ENCODE measurements around the gene KSR2.

The KSR2 gene

DNA sequence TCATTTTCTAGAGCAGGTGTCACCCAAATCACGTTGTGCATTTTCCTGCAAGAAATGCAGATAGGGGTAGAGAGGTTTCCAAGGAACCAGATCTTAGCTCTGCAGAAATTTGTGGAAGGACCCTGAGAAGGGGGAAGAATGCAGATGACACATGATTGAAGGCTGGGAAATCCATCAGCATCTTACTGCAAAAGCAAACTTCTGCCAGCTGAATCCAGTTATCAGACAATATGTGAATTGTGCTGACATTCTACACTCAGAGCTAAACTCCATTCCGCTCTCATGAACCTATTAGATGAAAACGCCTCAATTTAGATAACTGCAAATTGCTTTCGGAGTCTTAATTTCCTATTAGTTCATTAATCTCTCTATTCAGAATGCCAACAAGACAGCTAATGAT, 396.0 kb downstream of the KSR2 start:
- no peak overlapping the region for H3K4me3 ChIP-seq
- H3K9me3 ChIP-seq (ENCODE audit: low read depth, low read length): no peaks in the 10 kb centered on the region
- no peak overlapping the region for H3K27ac ChIP-seq
- no peak overlapping the region for H3K9ac ChIP-seq (ENCODE audit: insufficient read length)
- DNase-seq (ENCODE audit: low read depth, low spot score): no peak
- no peaks in the 10 kb centered on the region for H3K36me3 ChIP-seq (ENCODE audit: insufficient read depth, low read length)
- TF ChIP-seq POLR2AphosphoS5 (IDR thresholded peaks at IDR 0.05; ENCODE audit: borderline replicate concordance, low read depth, low read length) (no peak), FOXP2 (optimal IDR thresholded peaks at IDR 0.05; ENCODE audit: control extremely low read depth, extremely low read length, insufficient read depth) (no peak)

DNA sequence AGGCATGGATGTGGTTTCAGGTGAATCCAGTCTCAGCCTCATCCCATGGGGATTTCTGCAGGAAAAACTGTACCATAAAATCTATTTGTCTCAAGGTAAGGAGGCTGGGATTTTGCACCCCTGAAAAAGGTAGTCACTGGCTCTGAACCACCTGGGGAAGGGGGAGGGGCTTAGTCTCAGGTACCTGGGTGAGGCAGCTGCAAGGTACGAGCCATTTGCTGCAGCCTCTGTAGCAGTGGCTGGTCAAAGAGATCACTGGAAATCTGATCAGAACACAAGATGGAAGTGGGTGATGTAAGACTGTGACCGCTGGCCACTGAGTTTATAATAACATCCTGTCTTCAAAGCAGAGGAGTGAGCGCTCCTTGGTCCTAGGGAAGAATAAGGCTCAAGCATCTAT, 397.5 kb downstream of the KSR2 start:
- no peak for DNase-seq (ENCODE audit: low read depth, low spot score)
- no peaks in the 10 kb centered on the region for H3K36me3 ChIP-seq (ENCODE audit: insufficient read depth, low read length)
- no peak overlapping the region for H3K9ac ChIP-seq (ENCODE audit: insufficient read length)
- no peak overlapping the region for H3K4me3 ChIP-seq
- TF ChIP-seq EZH2 (IDR thresholded peaks at IDR 0.05) (no peak), POLR2AphosphoS5 (IDR thresholded peaks at IDR 0.05; ENCODE audit: borderline replicate concordance, low read depth, low read length) (no peak), FOXP2 (optimal IDR thresholded peaks at IDR 0.05; ENCODE audit: control extremely low read depth, extremely low read length, insufficient read depth) (no peak)
- no peaks in the 10 kb centered on the region for H3K9me3 ChIP-seq (ENCODE audit: low read depth, low read length)
- no peak overlapping the region for H3K27ac ChIP-seq

DNA sequence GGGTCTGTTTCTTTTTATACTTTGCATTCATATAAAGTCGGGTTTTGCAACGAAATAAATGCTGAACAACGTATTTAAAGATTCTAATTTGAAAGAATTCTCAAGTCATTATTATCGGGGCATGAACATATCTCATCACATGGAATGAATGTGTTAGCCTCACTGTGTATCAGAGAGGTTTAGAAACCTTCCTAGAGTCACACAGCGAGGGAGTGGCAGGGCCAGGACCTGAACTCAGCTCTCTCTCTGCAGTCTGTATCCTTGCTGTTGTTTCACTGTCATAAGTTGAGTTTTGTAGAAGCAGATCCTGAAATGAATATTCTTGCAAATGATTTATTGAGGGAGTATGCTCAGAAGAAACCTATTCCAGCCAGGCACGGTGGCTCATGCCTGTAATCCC, 398.2 kb downstream of the KSR2 start:
- H3K9me3 ChIP-seq (ENCODE audit: low read depth, low read length): no peaks in the 10 kb centered on the region
- no peak overlapping the region for H3K27ac ChIP-seq
- TF ChIP-seq FOXP2 (optimal IDR thresholded peaks at IDR 0.05; ENCODE audit: control extremely low read depth, extremely low read length, insufficient read depth) (no peak), POLR2AphosphoS5 (IDR thresholded peaks at IDR 0.05; ENCODE audit: borderline replicate concordance, low read depth, low read length) (no peak), EZH2 (IDR thresholded peaks at IDR 0.05) (no peak)
- H3K4me3 ChIP-seq: no peak overlapping the region
- no peak for DNase-seq (ENCODE audit: low read depth, low spot score)
- H3K36me3 ChIP-seq (ENCODE audit: insufficient read depth, low read length): no peaks in the 10 kb centered on the region
- H3K9ac ChIP-seq (ENCODE audit: insufficient read length): no peak overlapping the region

DNA sequence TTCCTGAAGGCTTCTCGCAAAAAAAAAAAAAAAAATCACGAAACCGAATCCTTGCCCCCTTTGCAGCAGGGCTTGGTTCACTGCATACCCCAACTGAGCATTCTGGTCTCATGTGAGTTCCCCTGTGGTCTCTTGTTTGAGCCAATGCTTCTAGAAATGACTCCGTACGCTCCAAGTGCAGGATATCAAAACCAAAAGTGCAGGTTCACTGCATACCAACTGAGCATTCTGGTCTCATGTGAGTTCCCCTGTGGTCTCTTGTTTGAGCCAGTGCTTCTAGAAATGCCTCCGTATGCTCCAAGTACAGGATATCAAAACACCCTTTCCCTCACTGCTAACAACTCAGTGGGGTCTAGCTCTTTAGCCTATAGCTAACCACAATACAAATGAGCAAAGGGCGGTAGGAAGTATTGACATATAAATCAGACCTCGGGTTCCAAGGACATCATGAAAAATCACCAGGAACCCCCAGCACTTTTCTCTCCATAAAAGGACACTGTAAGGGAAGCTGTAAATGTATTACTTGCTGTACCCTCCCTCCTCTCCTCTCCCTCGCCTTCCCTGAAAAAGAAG, 401.1 kb downstream of the KSR2 start:
- H3K9ac ChIP-seq (ENCODE audit: insufficient read length): no peak overlapping the region
- no peak for DNase-seq (ENCODE audit: low read depth, low spot score)
- H3K36me3 ChIP-seq (ENCODE audit: insufficient read depth, low read length): no peaks in the 10 kb centered on the region
- no peak overlapping the region for H3K27ac ChIP-seq
- no peak overlapping the region for H3K4me3 ChIP-seq
- no peaks in the 10 kb centered on the region for H3K9me3 ChIP-seq (ENCODE audit: low read depth, low read length)
- no peak for TF ChIP-seq POLR2AphosphoS5 (IDR thresholded peaks at IDR 0.05; ENCODE audit: borderline replicate concordance, low read depth, low read length)
- TF ChIP-seq EZH2 (IDR thresholded peaks at IDR 0.05): no peak
- TF ChIP-seq FOXP2 (optimal IDR thresholded peaks at IDR 0.05; ENCODE audit: control extremely low read depth, extremely low read length, insufficient read depth): no peak

DNA sequence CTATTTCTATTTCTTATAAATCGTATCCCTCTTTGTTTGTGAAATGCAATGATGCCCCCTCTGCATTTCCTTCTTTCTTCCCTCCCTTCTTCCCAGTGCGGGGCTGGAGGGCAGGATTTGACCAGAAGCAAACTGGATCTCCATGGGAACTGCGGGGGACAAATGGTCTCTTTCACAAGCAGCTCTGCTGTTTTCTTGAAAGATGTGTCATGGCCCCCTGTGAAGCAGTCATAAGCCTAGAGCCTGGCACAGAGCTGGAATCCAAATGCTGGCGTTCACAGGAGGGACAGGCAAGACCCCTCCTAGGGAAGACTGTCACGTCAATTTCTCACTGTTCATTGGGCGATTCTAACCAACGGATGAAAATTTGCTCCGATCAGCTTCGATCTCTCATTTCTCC, 403.9 kb downstream of the KSR2 start:
- no peak overlapping the region for H3K9ac ChIP-seq (ENCODE audit: insufficient read length)
- H3K27ac ChIP-seq: no peak overlapping the region
- TF ChIP-seq FOXP2 (optimal IDR thresholded peaks at IDR 0.05; ENCODE audit: control extremely low read depth, extremely low read length, insufficient read depth) (no peak), POLR2AphosphoS5 (IDR thresholded peaks at IDR 0.05; ENCODE audit: borderline replicate concordance, low read depth, low read length) (no peak), EZH2 (IDR thresholded peaks at IDR 0.05) (no peak)
- no peaks in the 10 kb centered on the region for H3K36me3 ChIP-seq (ENCODE audit: insufficient read depth, low read length)
- DNase-seq (ENCODE audit: low read depth, low spot score): no peak
- no peaks in the 10 kb centered on the region for H3K9me3 ChIP-seq (ENCODE audit: low read depth, low read length)
- no peak overlapping the region for H3K4me3 ChIP-seq

DNA sequence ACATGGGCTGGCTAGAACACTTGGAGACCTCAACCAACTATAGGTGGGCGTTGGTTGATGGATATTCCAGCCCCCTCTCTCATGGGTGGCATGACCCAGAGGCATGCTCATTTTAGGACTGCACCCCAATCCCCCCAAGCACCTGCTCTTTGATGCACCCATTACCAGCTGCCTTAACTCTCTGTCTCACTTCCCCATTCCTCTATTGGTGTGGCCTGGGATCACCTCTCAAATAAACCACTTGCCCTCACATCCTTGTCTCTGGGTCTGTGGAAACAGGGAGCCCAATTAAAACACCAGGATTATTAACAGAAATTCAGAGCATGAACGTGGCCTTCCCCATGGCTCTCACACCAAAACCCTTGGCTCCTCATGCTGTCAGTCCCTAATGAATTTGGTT, 405.1 kb downstream of the KSR2 start:
- DNase-seq (ENCODE audit: low read depth, low spot score): no peak
- H3K9me3 ChIP-seq (ENCODE audit: low read depth, low read length): no peaks in the 10 kb centered on the region
- H3K9ac ChIP-seq (ENCODE audit: insufficient read length): no peak overlapping the region
- no peak overlapping the region for H3K4me3 ChIP-seq
- H3K27ac ChIP-seq: no peak overlapping the region
- H3K36me3 ChIP-seq (ENCODE audit: insufficient read depth, low read length): no peaks in the 10 kb centered on the region
- TF ChIP-seq FOXP2 (optimal IDR thresholded peaks at IDR 0.05; ENCODE audit: control extremely low read depth, extremely low read length, insufficient read depth) (no peak), EZH2 (IDR thresholded peaks at IDR 0.05) (no peak), POLR2AphosphoS5 (IDR thresholded peaks at IDR 0.05; ENCODE audit: borderline replicate concordance, low read depth, low read length) (no peak)

DNA sequence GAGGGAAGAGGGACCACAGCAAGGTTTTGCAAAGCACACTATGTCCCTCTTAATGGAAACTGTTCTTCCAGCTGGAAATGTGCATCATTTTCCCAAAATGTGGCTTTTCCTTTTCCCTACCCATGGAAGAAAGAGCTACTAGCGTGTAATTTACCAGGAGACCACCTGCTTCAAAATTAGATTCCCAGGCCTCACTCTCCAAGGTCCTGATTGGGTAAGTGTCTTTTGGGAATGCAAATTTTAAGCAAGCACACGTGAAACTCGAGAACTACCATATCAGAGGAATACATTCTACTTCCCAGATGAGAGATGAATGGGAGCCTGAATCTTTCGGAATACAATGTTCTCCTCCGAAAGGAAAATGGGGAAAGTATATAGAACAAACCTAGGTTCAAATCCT, 405.8 kb downstream of the KSR2 start:
- Histone ChIP-seq H3K4me3 (no peak overlapping the region), H3K36me3 (ENCODE audit: insufficient read depth, low read length) (no peaks in the 10 kb centered on the region), H3K9me3 (ENCODE audit: low read depth, low read length) (no peaks in the 10 kb centered on the region), H3K9ac (ENCODE audit: insufficient read length) (no peak overlapping the region), H3K27ac (no peak overlapping the region)
- no peak for DNase-seq (ENCODE audit: low read depth, low spot score)
- TF ChIP-seq POLR2AphosphoS5 (IDR thresholded peaks at IDR 0.05; ENCODE audit: borderline replicate concordance, low read depth, low read length) (no peak), FOXP2 (optimal IDR thresholded peaks at IDR 0.05; ENCODE audit: control extremely low read depth, extremely low read length, insufficient read depth) (no peak), EZH2 (IDR thresholded peaks at IDR 0.05) (no peak)

DNA sequence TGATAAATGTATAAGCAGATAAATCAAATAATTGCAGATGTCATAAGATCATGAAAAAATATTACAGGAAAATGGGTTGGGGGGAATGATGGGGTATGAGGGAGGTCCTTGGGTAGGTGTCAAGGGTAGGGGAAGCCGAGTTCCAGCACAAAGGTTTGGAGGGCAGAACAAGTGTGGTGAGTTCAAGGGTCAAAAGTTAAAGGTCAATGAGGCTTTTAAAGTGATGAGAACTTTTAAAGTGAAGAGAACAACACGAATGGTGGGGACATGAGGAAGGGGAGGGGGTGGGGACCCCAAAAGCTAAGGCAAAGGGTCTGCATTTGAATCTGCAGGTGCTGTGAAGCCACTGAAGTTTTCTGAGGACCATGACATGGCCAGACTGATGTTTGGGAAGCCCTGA, 406.8 kb downstream of the KSR2 start:
- H3K4me3 ChIP-seq: no peak overlapping the region
- no peak for TF ChIP-seq EZH2 (IDR thresholded peaks at IDR 0.05)
- no peak for TF ChIP-seq POLR2AphosphoS5 (IDR thresholded peaks at IDR 0.05; ENCODE audit: borderline replicate concordance, low read depth, low read length)
- no peak for TF ChIP-seq FOXP2 (optimal IDR thresholded peaks at IDR 0.05; ENCODE audit: control extremely low read depth, extremely low read length, insufficient read depth)
- DNase-seq (ENCODE audit: low read depth, low spot score): no peak
- no peak overlapping the region for H3K27ac ChIP-seq
- no peaks in the 10 kb centered on the region for H3K9me3 ChIP-seq (ENCODE audit: low read depth, low read length)
- H3K9ac ChIP-seq (ENCODE audit: insufficient read length): no peak overlapping the region
- H3K36me3 ChIP-seq (ENCODE audit: insufficient read depth, low read length): no peaks in the 10 kb centered on the region

DNA sequence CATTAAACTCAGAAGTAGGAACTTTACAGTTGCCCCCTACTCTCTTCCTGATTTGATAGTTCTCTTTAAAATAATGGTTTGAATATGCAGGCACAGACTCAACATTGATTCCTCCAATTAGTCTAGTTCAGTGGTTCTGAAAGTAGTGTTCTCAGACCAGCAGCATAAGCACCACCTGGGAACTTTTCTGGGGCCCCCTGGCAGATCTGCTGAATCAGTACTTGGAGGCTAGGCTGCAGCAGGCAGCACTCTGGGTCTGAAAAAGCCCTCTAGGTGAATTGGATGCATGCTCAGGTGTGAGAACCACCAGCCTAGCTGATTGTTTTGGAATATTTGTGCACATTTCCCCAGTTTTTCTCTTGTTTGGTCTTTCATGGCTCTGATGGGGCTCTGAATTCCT, 408.8 kb downstream of the KSR2 start:
- Histone ChIP-seq H3K9ac (ENCODE audit: insufficient read length) (no peak overlapping the region), H3K4me3 (no peak overlapping the region), H3K36me3 (ENCODE audit: insufficient read depth, low read length) (no peaks in the 10 kb centered on the region), H3K9me3 (ENCODE audit: low read depth, low read length) (no peaks in the 10 kb centered on the region), H3K27ac (no peak overlapping the region)
- no peak for DNase-seq (ENCODE audit: low read depth, low spot score)
- TF ChIP-seq POLR2AphosphoS5 (IDR thresholded peaks at IDR 0.05; ENCODE audit: borderline replicate concordance, low read depth, low read length) (no peak), EZH2 (IDR thresholded peaks at IDR 0.05) (no peak)

Data from SK-N-MC (cell line).